ENCODE results near the gene ZNF324B. TPM values are rescaled to one million over a fixed set of nuclear protein-coding genes. Genes with fewer than 3 reads are reported as not detected.

The ZNF324B gene
- total RNA-seq, 2 experiments from 2014 or later = 7.6 to 8.2 TPM

- ChIA-PET POLR2A (interaction anchor here (1.9 kb wide), 1 partner anchor 40 kb away, joined by 5 read pairs; the partner anchor contains the start of gene ZBTB45), CTCF (interaction anchor here (2.2 kb wide), 1 partner anchor 41 kb away, joined by 7 read pairs; the partner anchor contains the start of gene ZBTB45)
- Mint-ChIP-seq H3K4me1 (ENCODE audit: low read depth) (peaks cover 23% of the 10 kb centered on the region), H3K27me3 (no peaks in the 10 kb centered on the region), H3K36me3 (ENCODE audit: low read depth) (peaks cover 4% of the 10 kb centered on the region), H3K4me3 (no peak overlapping the region), H3K27ac (no peak overlapping the region), H3K9me3 (no peaks in the 10 kb centered on the region)
- no peak for DNase-seq
- ATAC-seq = no peak
- intact Hi-C loops (cut with micrococcal nuclease) = no loop called here
- no peak for TF ChIP-seq CTCF (IDR thresholded peaks at IDR 0.05)
Observed at GRCh38 chr19:58479303-58479702, 27.9 kb downstream of the ZNF324B start.

GRCh38 chr19:58479736-58480480 is 28.5 kb downstream of the ZNF324B start:
- no peaks in the 10 kb centered on the region for H3K9me3 Mint-ChIP-seq
- peaks cover 17% of the 10 kb centered on the region for H3K4me1 Mint-ChIP-seq (ENCODE audit: low read depth)
- H3K27me3 Mint-ChIP-seq = no peaks in the 10 kb centered on the region
- CTCF ChIA-PET = interaction anchor here (1.4 to 2.2 kb wide), 2 partner anchors 34 to 40 kb away, joined by 4 to 7 read pairs; partner anchors contain the start of gene ZBTB45
- DNase-seq (no peak), ATAC-seq (no peak)
- H3K36me3 Mint-ChIP-seq (ENCODE audit: low read depth) = peaks cover 6% of the 10 kb centered on the region
- H3K4me3 Mint-ChIP-seq = no peak overlapping the region
- intact Hi-C loops (cut with micrococcal nuclease) = no loop called here
- TF ChIP-seq CTCF (IDR thresholded peaks at IDR 0.05) = no peak
- POLR2A ChIA-PET = interaction anchor here (1.9 kb wide), 1 partner anchor 40 kb away, joined by 5 read pairs; the partner anchor contains the start of gene ZBTB45
- no peak overlapping the region for H3K27ac Mint-ChIP-seq

- Mint-ChIP-seq H3K4me1 (ENCODE audit: low read depth) (peaks cover 12% of the 10 kb centered on the region), H3K9me3 (no peaks in the 10 kb centered on the region), H3K27me3 (no peaks in the 10 kb centered on the region), H3K36me3 (ENCODE audit: low read depth) (peaks cover 6% of the 10 kb centered on the region), H3K4me3 (no peak overlapping the region), H3K27ac (no peak overlapping the region)
- ATAC-seq = no peak
- CTCF ChIA-PET = interaction anchor here (1.4 kb wide), 1 partner anchor 34 kb away, joined by 4 read pairs; no protein-coding TSS in a partner anchor
- intact Hi-C loops (cut with micrococcal nuclease) = no loop called here
- no peak for DNase-seq
- TF ChIP-seq CTCF (IDR thresholded peaks at IDR 0.05) = no peak
- POLR2A ChIA-PET = no interaction called here
Observed at GRCh38 chr19:58480481-58480830, 29.0 kb downstream of the ZNF324B start.

GRCh38 chr19:58480831-58481230 is 29.4 kb downstream of the ZNF324B start:
- H3K36me3 Mint-ChIP-seq (ENCODE audit: low read depth) = peaks cover 6% of the 10 kb centered on the region
- H3K4me3 Mint-ChIP-seq = no peak overlapping the region
- TF ChIP-seq CTCF (IDR thresholded peaks at IDR 0.05) = no peak
- peaks cover 11% of the 10 kb centered on the region for H3K4me1 Mint-ChIP-seq (ENCODE audit: low read depth)
- H3K9me3 Mint-ChIP-seq = no peaks in the 10 kb centered on the region
- POLR2A ChIA-PET = interaction anchor here (0.7 kb wide), 1 partner anchor 179 kb away, joined by 3 read pairs; no protein-coding TSS in a partner anchor
- CTCF ChIA-PET = interaction anchor here (1.4 kb wide), 1 partner anchor 33 kb away, joined by 4 read pairs; no protein-coding TSS in a partner anchor
- no peak overlapping the region for H3K27ac Mint-ChIP-seq
- ATAC-seq (no peak), DNase-seq (no peak)
- H3K27me3 Mint-ChIP-seq = no peaks in the 10 kb centered on the region
- intact Hi-C loops (cut with micrococcal nuclease) = no loop called here

GRCh38 chr19:58482372-58482771 is 30.9 kb downstream of the ZNF324B start:
- ChIA-PET POLR2A (no interaction called here), CTCF (no interaction called here)
- no peaks in the 10 kb centered on the region for H3K27me3 Mint-ChIP-seq
- no peak overlapping the region for H3K27ac Mint-ChIP-seq
- DNase-seq (no peak), ATAC-seq (no peak)
- peaks cover 3% of the 10 kb centered on the region for H3K4me1 Mint-ChIP-seq (ENCODE audit: low read depth)
- peaks cover 6% of the 10 kb centered on the region for H3K36me3 Mint-ChIP-seq (ENCODE audit: low read depth)
- H3K9me3 Mint-ChIP-seq = no peaks in the 10 kb centered on the region
- intact Hi-C loops (cut with micrococcal nuclease) = no loop called here
- H3K4me3 Mint-ChIP-seq = no peak overlapping the region
- no peak for TF ChIP-seq CTCF (IDR thresholded peaks at IDR 0.05)

All from activated CD8-positive, alpha-beta T cell treated with anti-CD3 and anti-CD28 coated beads for 36 hours (primary cell).